ENCODE measurements around the gene OPA3.
"Not testable (repeated sequence)": the region's sequence is repeated elsewhere in the genome, so short reads cannot be mapped to it uniquely, and the experiment has no call there.

OPA3 gene

GRCh38 chr19:45517641-45518468 is 66.7 kb downstream of the OPA3 start:
- no peak for DNase-seq

- no peak for DNase-seq
These were observed 67.4 kb downstream of the OPA3 start for GRCh38 chr19:45517238-45517637.

- no peak for DNase-seq
These were observed 68.7 kb downstream of the OPA3 start for GRCh38 chr19:45515807-45516401.

- peak; percentile 79 for DNase-seq
These were observed 69.4 kb downstream of the OPA3 start for GRCh38 chr19:45515081-45515624.

- DNase-seq = no peak
These were observed 70.1 kb downstream of the OPA3 start for GRCh38 chr19:45514376-45515051.

- DNase-seq = no peak
These were observed 71.6 kb downstream of the OPA3 start for GRCh38 chr19:45512881-45513483.

- DNase-seq = no peak
These were observed 73.5 kb downstream of the OPA3 start for GRCh38 chr19:45511074-45511473.

GRCh38 chr19:45510352-45510751 is 74.2 kb downstream of the OPA3 start:
- not testable (repeated sequence) for DNase-seq

- no peak for DNase-seq
These were observed 74.9 kb downstream of the OPA3 start for GRCh38 chr19:45509692-45510015.

- DNase-seq = peak; percentile 79
These were observed 75.5 kb downstream of the OPA3 start for GRCh38 chr19:45508861-45509691.

- peak; percentile 81 for DNase-seq
These were observed 76.2 kb downstream of the OPA3 start for GRCh38 chr19:45508417-45508860.

GRCh38 chr19:45507872-45508416 is 76.7 kb downstream of the OPA3 start:
- no peak for DNase-seq

- DNase-seq = peak; percentile 98
These were observed 77.4 kb downstream of the OPA3 start, which contains the start of gene VASP for GRCh38 chr19:45506989-45507871. VASP (plus strand) TSS chr19:45507479; CDS start chr19:45507772, 293 bp downstream.

- DNase-seq = peak; percentile 99
These were observed 78.2 kb downstream of the OPA3 start for GRCh38 chr19:45506246-45506988.

- no peak for DNase-seq
These were observed 78.7 kb downstream of the OPA3 start for GRCh38 chr19:45505996-45506245.

GRCh38 chr19:45505151-45505995 is 79.2 kb downstream of the OPA3 start:
- no peak for DNase-seq

GRCh38 chr19:45503909-45504308 is 80.7 kb downstream of the OPA3 start:
- DNase-seq = no peak

- no peak for DNase-seq
These were observed 82.5 kb downstream of the OPA3 start for GRCh38 chr19:45502111-45502510.

GRCh38 chr19:45501730-45502014 is 82.9 kb downstream of the OPA3 start:
- no peak for DNase-seq

Data from activated effector memory CD4-positive, alpha-beta T cell treated with anti-CD3 and anti-CD28 coated beads, Interleukin-2, amount 50 U/mL, for 16 hours (primary cell).